Fibroblast of the aortic adventitia (primary cell): ENCODE measurements around the gene RSPH1. TPM values are rescaled to one million over a fixed set of nuclear protein-coding genes. Genes with fewer than 3 reads are reported as not detected.

Experiments used
- DNase-seq: peaks from one replicate; pipeline ENCODE4 v3.0.0-alpha.2; 2010; ENCODE audit warnings: low read depth
- H3K4me3 ChIP-seq: 2 replicates; pipeline ENCODE4 v1.5.1; 2011; ENCODE audit warnings: low read depth, mild to moderate bottlenecking, control low read depth, low read length, moderate library complexity
- CTCF ChIP-seq: IDR thresholded peaks from 2 replicates; pipeline ENCODE4 v1.5.1; 2011; ENCODE audit warnings: mild to moderate bottlenecking, low read length, control low read depth, inconsistent platforms; ENCODE audit not compliant: insufficient read depth
- total RNA-seq: library from RNA; depleted of rRNA; stranded (reverse); fragments of >200 nt; gene quantifications from 2 replicates; pipeline ENCODE4 v1.2.3, GENCODE V29; 2012; ENCODE audit warnings: low replicate concordance

Gene RSPH1
- total RNA-seq, 1 donor: not detected

GRCh38 chr21:42525676-42526378 is 29.8 kb upstream of the RSPH1 start:
- TF ChIP-seq CTCF: no peak
- no peak overlapping the region for H3K4me3 ChIP-seq
- DNase-seq: no peak

- peak; percentile 15 for DNase-seq
- peak overlapping the region; percentile 22 for H3K4me3 ChIP-seq
- no peak for TF ChIP-seq CTCF
These were observed 29.1 kb upstream of the RSPH1 start for GRCh38 chr21:42525029-42525581.

GRCh38 chr21:42524341-42525028 is 28.5 kb upstream of the RSPH1 start:
- peak overlapping the region; percentile 25 for H3K4me3 ChIP-seq
- peak; percentile 57 for DNase-seq
- no peak for TF ChIP-seq CTCF

GRCh38 chr21:42523941-42524340 is 27.9 kb upstream of the RSPH1 start:
- TF ChIP-seq CTCF: no peak
- DNase-seq: no peak
- no peak overlapping the region for H3K4me3 ChIP-seq

GRCh38 chr21:42523211-42523610 is 27.2 kb upstream of the RSPH1 start:
- no peak for DNase-seq
- TF ChIP-seq CTCF: no peak
- H3K4me3 ChIP-seq: no peak overlapping the region

GRCh38 chr21:42522771-42523170 is 26.7 kb upstream of the RSPH1 start:
- no peak for TF ChIP-seq CTCF
- DNase-seq: no peak

More at GRCh38 chr21:42522771-42523170, 26.7 kb upstream of the RSPH1 start:
- no peak overlapping the region for H3K4me3 ChIP-seq
